ENCODE measurements around the gene SNX14.

Gene SNX14

DNA sequence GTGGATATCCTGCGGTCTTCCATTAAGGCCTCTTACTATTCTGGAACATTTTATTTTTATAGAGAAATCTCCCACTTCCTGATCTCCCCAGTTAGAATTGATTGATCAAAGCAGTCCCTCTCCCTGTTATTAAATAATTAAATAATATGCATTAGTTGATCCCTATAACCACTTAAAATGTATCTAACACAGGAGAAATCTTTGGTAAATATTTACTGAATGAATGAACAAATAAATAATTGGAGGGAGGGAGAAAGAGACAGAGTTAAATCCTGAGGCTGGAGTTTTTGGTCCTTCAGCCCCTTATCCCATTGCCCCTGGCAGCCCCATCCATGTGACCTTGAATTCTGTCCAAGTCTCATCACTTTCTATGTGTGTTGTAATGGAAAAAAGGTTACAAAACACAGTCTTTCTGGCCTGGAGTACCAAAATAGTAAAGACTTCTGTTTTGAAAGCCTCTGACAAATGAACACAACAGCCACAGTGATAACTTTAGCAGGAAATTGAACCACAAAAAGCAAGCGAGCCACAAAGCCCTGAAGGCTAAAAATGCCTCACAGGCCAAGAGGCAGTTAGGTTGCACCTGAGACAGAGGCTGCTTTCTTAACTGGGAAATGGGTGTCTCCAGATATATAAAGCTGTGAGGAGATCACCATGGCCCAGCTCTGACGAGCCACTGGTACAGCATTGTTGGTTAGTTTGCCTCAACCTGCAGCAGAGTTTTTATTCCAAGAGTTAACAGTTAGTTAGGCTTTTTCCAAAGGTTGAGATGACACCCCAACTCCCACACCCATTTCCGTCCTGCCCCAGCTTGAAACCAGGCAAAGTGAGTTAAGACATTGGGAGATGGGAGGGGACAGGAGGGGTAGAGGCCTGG, 132.5 kb downstream of the SNX14 start:
- H3K4me3 ChIP-seq (ENCODE audit: low read length): no peak overlapping the region
- H3K79me2 ChIP-seq (ENCODE audit: low read length): no peaks in the 10 kb centered on the region
- H4K20me1 ChIP-seq (ENCODE audit: insufficient read depth, low read length): no peaks in the 10 kb centered on the region
- peak overlapping the region; percentile 51 for H3K4me2 ChIP-seq (ENCODE audit: low read depth, low read length)
- H3K9me2 ChIP-seq (replicated peaks; ENCODE audit: insufficient read depth, low read length): no peaks in the 10 kb centered on the region
- peak overlapping the region; percentile 64 for H2AFZ ChIP-seq (ENCODE audit: low read length)
- TF ChIP-seq EZH2phosphoT487 (IDR thresholded peaks at IDR 0.05; ENCODE audit: low read length): no peak
- TF ChIP-seq, protein P1, sequence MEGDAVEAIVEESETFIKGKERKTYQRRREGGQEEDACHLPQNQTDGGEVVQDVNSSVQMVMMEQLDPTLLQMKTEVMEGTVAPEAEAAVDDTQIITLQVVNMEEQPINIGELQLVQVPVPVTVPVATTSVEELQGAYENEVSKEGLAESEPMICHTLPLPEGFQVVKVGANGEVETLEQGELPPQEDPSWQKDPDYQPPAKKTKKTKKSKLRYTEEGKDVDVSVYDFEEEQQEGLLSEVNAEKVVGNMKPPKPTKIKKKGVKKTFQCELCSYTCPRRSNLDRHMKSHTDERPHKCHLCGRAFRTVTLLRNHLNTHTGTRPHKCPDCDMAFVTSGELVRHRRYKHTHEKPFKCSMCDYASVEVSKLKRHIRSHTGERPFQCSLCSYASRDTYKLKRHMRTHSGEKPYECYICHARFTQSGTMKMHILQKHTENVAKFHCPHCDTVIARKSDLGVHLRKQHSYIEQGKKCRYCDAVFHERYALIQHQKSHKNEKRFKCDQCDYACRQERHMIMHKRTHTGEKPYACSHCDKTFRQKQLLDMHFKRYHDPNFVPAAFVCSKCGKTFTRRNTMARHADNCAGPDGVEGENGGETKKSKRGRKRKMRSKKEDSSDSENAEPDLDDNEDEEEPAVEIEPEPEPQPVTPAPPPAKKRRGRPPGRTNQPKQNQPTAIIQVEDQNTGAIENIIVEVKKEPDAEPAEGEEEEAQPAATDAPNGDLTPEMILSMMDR (IDR thresholded peaks at IDR 0.05; ENCODE audit: low read length): no peak
- TF ChIP-seq EZH2 (optimal IDR thresholded peaks at IDR 0.05; ENCODE audit: low read depth, low read length): no peak
- peaks cover 83% of the 10 kb centered on the region for H3K4me1 ChIP-seq (ENCODE audit: low read length)
- peak overlapping the region; percentile 25; the same call in 1 of the 2 replicates for H3K9ac ChIP-seq (ENCODE audit: low read length)
- no peaks in the 10 kb centered on the region for H3K36me3 ChIP-seq (replicated peaks; ENCODE audit: insufficient read depth, low read length)
- H3K27me3 ChIP-seq (replicated peaks; ENCODE audit: insufficient read depth, low read length): no peaks in the 10 kb centered on the region
- H3F3A ChIP-seq (ENCODE audit: insufficient read depth, low read length): peaks cover 15% of the 10 kb centered on the region
- H3K9me3 ChIP-seq (replicated peaks; ENCODE audit: insufficient read depth, low read length): no peaks in the 10 kb centered on the region
- peak overlapping the region; percentile 92 for H3K27ac ChIP-seq (ENCODE audit: low read length)
- DNase-seq: peak; percentile 93

DNA sequence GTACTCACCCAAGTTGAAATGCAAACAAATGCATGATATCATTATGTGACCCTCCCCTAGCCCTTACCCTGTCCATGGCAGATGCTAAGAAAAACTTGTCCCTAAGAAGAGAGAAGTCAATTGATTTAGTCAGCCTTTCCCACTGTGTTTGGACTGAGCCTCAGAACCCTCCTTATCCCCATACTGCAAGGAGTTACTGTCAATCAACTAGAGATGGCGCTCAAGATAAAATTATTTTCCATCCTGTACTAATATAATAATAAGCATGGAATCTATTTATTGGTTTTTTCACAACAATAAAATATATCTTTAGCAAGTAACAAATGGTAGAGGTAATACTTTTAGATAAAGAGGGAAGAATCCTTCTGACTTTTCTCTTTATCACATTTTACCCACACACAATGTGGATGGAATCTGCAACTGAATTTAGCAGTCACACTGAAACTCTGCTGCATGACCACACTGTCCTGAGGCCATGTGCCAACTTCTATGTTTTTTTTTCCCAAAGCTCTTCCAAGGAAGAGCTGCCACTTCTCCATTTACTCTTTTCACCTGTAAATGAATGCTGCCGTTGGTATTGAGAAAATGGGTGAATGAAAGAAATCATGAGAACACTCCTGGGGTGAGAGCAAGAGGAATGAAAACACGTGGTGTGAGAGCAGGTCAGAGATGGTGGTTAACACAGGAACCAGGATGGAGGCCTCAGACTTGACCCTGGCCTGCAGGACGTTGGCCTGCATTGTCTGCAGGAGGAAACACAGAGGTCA, 133.3 kb downstream of the SNX14 start:
- Histone ChIP-seq H3K27me3 (replicated peaks; ENCODE audit: insufficient read depth, low read length) (no peaks in the 10 kb centered on the region), H3K79me2 (ENCODE audit: low read length) (no peaks in the 10 kb centered on the region), H3K9ac (ENCODE audit: low read length) (peak overlapping the region; percentile 25; the same call in 1 of the 2 replicates), H2AFZ (ENCODE audit: low read length) (peak overlapping the region; percentile 64), H3K36me3 (replicated peaks; ENCODE audit: insufficient read depth, low read length) (no peaks in the 10 kb centered on the region), H3K9me2 (replicated peaks; ENCODE audit: insufficient read depth, low read length) (no peaks in the 10 kb centered on the region), H3K4me1 (ENCODE audit: low read length) (peaks cover 74% of the 10 kb centered on the region), H3F3A (ENCODE audit: insufficient read depth, low read length) (peaks cover 15% of the 10 kb centered on the region), H3K4me2 (ENCODE audit: low read depth, low read length) (peak overlapping the region; percentile 44), H3K9me3 (replicated peaks; ENCODE audit: insufficient read depth, low read length) (no peaks in the 10 kb centered on the region), H3K27ac (ENCODE audit: low read length) (peak overlapping the region; percentile 92), H4K20me1 (ENCODE audit: insufficient read depth, low read length) (no peaks in the 10 kb centered on the region), H3K4me3 (ENCODE audit: low read length) (no peak overlapping the region)
- no peak for DNase-seq
- TF ChIP-seq, protein P1 (IDR thresholded peaks at IDR 0.05; ENCODE audit: low read length): 0 out of 2 replicates have a peak, but pooled peaks have one; percentile 5
- TF ChIP-seq EZH2phosphoT487 (IDR thresholded peaks at IDR 0.05; ENCODE audit: low read length): no peak
- no peak for TF ChIP-seq EZH2 (optimal IDR thresholded peaks at IDR 0.05; ENCODE audit: low read depth, low read length)

DNA sequence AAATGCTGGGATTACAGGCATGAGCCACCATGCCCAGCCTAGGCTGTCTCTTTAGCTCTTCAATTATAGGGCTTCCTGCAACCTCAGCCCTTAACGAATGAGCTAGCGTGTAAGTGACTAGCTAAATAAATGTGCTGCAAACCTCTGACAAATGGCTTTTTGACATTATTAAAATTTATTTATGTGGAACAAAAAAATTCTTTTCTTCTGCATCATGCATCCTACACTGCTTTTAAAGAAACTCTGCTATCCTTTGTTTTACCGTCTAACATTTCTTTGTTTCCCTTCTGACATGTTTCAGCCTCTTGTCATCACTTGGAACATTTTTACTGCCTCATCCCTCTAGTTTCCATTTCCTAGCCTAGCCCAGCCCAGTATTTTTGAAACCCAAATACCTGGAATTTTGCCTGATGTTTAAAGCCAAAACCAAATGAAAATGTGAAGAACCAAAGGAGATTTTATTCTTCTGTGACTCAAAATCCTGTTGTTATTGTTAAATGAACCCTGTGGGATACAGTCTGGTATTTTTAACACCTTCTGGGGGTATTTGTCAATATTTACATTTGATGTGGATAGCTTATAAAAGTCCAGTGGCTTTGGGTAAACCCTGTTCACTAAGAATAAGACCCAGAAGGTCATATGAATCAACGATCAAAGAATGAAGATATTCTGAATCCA, 134.3 kb downstream of the SNX14 start:
- peaks cover 65% of the 10 kb centered on the region for H3K4me1 ChIP-seq (ENCODE audit: low read length)

More for the DNA sequence above, 134.3 kb downstream of the SNX14 start:
- no peaks in the 10 kb centered on the region for H3K9me3 ChIP-seq (replicated peaks; ENCODE audit: insufficient read depth, low read length)
- no peak for TF ChIP-seq EZH2phosphoT487 (IDR thresholded peaks at IDR 0.05; ENCODE audit: low read length)
- TF ChIP-seq, protein P1 (IDR thresholded peaks at IDR 0.05; ENCODE audit: low read length): no peak
- TF ChIP-seq EZH2 (optimal IDR thresholded peaks at IDR 0.05; ENCODE audit: low read depth, low read length): no peak
- H3K9ac ChIP-seq (ENCODE audit: low read length): no peak overlapping the region
- H3K27me3 ChIP-seq (replicated peaks; ENCODE audit: insufficient read depth, low read length): no peaks in the 10 kb centered on the region
- no peak for DNase-seq
- H3K79me2 ChIP-seq (ENCODE audit: low read length): no peaks in the 10 kb centered on the region
- H3K27ac ChIP-seq (ENCODE audit: low read length): no peak overlapping the region
- no peak overlapping the region for H2AFZ ChIP-seq (ENCODE audit: low read length)
- no peaks in the 10 kb centered on the region for H4K20me1 ChIP-seq (ENCODE audit: insufficient read depth, low read length)
- H3K4me2 ChIP-seq (ENCODE audit: low read depth, low read length): no peak overlapping the region
- H3K4me3 ChIP-seq (ENCODE audit: low read length): no peak overlapping the region
- no peaks in the 10 kb centered on the region for H3K36me3 ChIP-seq (replicated peaks; ENCODE audit: insufficient read depth, low read length)
- H3K9me2 ChIP-seq (replicated peaks; ENCODE audit: insufficient read depth, low read length): no peaks in the 10 kb centered on the region
- H3F3A ChIP-seq (ENCODE audit: insufficient read depth, low read length): peaks cover 15% of the 10 kb centered on the region

Data from MM.1S (cell line).